ENCODE results near the gene HSPB1. TPM values are rescaled to one million over a fixed set of nuclear protein-coding genes. Genes with fewer than 3 reads are reported as not detected.

HSPB1 gene
- total and polyA plus RNA-seq, 4 donors = 89.6 to 529 (median 356) TPM

DNA sequence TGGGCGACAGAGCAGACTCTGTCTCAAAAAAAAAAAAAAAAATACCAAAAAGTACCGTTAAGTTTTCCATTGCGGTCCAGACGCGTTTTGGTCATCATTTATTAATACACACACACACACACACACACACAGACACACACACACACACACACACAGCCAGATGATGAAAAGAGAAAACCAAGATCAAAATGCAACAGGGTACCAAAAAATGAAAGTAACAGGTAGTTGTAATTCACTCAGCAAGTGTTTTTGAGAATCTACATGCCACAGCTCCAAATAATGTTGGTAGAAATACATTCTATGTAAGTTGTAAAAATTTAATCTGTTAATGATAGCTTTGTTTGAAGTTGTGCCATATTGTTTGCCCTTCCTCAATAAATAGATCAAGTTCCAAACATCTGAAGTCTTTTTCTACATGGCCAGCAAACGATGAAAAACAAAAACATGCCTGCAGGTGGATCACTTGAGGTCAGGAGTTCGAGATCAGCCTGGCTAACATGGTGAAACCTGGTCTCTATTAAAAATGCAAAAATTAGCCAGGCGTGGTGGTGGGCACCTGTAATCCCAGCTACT, 46.9 kb downstream of the HSPB1 start:
- ATAC-seq (ENCODE audit: insufficient read depth, low FRiP score) = no peak
- Histone ChIP-seq H3K36me3 (ENCODE audit: control insufficient read depth in 4 of 4, insufficient read depth in 4 of 4, low read length in 4 of 4) (peaks cover 7 to 23% (median 13%) of the 10 kb centered on the region in 4 donors), H3K9me3 (ENCODE audit: control insufficient read depth in 4 of 4, insufficient read depth in 3 of 4, low read length in 3 of 4) (no peaks in the 10 kb centered on the region), H3K9ac (ENCODE audit: insufficient read depth in 1 of 2, low read length in 2 of 2) (no peak overlapping the region), H3K4me3 (no peak overlapping the region), H3K4me1 (ENCODE audit: control insufficient read depth in 5 of 5, insufficient read depth in 5 of 5, low read length in 5 of 5) (peaks cover 0 to 16% (median 0%) of the 10 kb centered on the region in 5 donors), H3K27me3 (ENCODE audit: control insufficient read depth in 3 of 3, insufficient read depth in 3 of 3, low read length in 2 of 3) (no peaks in the 10 kb centered on the region), H3K27ac (ENCODE audit: low read depth in 1 of 2, low read length in 1 of 2) (no peak overlapping the region)
- no peak for DNase-seq
- WGBS, 2 donors = 92 to 93% methylated on average over 8 of the region's 8 CpGs
- TF ChIP-seq, protein P1, sequence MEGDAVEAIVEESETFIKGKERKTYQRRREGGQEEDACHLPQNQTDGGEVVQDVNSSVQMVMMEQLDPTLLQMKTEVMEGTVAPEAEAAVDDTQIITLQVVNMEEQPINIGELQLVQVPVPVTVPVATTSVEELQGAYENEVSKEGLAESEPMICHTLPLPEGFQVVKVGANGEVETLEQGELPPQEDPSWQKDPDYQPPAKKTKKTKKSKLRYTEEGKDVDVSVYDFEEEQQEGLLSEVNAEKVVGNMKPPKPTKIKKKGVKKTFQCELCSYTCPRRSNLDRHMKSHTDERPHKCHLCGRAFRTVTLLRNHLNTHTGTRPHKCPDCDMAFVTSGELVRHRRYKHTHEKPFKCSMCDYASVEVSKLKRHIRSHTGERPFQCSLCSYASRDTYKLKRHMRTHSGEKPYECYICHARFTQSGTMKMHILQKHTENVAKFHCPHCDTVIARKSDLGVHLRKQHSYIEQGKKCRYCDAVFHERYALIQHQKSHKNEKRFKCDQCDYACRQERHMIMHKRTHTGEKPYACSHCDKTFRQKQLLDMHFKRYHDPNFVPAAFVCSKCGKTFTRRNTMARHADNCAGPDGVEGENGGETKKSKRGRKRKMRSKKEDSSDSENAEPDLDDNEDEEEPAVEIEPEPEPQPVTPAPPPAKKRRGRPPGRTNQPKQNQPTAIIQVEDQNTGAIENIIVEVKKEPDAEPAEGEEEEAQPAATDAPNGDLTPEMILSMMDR (IDR thresholded peaks at IDR 0.05; ENCODE audit: control extremely low read depth, extremely low read depth) = no peak

DNA sequence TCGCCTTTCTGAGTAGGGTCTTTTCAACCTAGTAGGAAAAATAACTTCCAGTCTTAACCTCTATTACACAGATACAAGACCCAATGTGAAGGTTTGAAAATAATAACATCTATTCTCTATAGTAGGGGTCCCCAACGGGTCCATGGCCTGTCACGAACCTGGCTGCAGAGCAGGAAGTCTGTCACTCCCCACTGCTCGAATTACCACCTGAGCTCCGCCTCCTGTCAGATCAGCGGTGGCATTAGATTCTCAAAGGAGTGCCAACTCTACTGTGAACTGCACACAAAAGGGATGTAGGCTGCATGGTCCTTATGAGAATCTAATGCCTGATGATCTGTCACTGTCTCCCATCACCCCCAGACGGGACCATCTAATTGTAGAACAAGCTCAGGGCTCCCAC, 48.9 kb downstream of the HSPB1 start:
- DNase-seq (no peak), ATAC-seq (ENCODE audit: insufficient read depth, low FRiP score) (no peak)
- H3K27ac ChIP-seq (ENCODE audit: low read depth in 1 of 2, low read length in 1 of 2) = no peak overlapping the region
- H3K27me3 ChIP-seq (ENCODE audit: control insufficient read depth in 3 of 3, insufficient read depth in 3 of 3, low read length in 2 of 3) = no peaks in the 10 kb centered on the region
- peaks cover 0 to 27% (median 7%) of the 10 kb centered on the region in 5 donors for H3K4me1 ChIP-seq (ENCODE audit: control insufficient read depth in 5 of 5, insufficient read depth in 5 of 5, low read length in 5 of 5)
- TF ChIP-seq, protein P1 (IDR thresholded peaks at IDR 0.05; ENCODE audit: control extremely low read depth, extremely low read depth) = no peak
- H3K4me3 ChIP-seq = no peak overlapping the region
- no peaks in the 10 kb centered on the region for H3K9me3 ChIP-seq (ENCODE audit: control insufficient read depth in 4 of 4, insufficient read depth in 3 of 4, low read length in 3 of 4)
- peaks cover 1 to 20% (median 9%) of the 10 kb centered on the region in 4 donors for H3K36me3 ChIP-seq (ENCODE audit: control insufficient read depth in 4 of 4, insufficient read depth in 4 of 4, low read length in 4 of 4)
- WGBS, 2 donors = 90% methylated on average over 7 of the region's 7 CpGs
- no peak overlapping the region for H3K9ac ChIP-seq (ENCODE audit: insufficient read depth in 1 of 2, low read length in 2 of 2)

DNA sequence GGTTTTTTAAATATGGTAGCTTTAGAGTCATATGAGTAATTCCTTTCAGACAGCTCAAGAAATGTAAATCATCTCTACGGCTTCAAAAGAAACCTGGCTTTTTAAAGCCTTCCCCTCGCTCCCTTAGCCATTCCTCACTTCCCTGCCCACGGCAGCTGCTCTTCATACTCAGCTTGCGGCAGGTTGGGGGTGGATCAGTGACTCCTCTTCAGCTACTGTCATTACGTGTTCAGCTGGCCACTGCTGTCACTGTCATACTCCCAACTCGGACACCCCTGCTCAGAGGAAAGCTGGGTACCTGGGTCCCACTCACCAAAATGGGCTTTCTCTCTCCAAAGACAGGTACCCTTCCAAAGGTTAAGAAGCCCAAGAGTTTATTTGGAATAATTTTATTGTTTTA, 49.7 kb downstream of the HSPB1 start:
- peaks cover 0 to 12% (median 5%) of the 10 kb centered on the region in 4 donors for H3K36me3 ChIP-seq (ENCODE audit: control insufficient read depth in 4 of 4, insufficient read depth in 4 of 4, low read length in 4 of 4)
- H3K9ac ChIP-seq (ENCODE audit: insufficient read depth in 1 of 2, low read length in 2 of 2) = no peak overlapping the region
- peaks cover 4 to 24% (median 7%) of the 10 kb centered on the region in 5 donors for H3K4me1 ChIP-seq (ENCODE audit: control insufficient read depth in 5 of 5, insufficient read depth in 5 of 5, low read length in 5 of 5)
- ATAC-seq (ENCODE audit: insufficient read depth, low FRiP score) = no peak
- H3K9me3 ChIP-seq (ENCODE audit: control insufficient read depth in 4 of 4, insufficient read depth in 3 of 4, low read length in 3 of 4) = no peaks in the 10 kb centered on the region
- TF ChIP-seq, protein P1 (IDR thresholded peaks at IDR 0.05; ENCODE audit: control extremely low read depth, extremely low read depth) = no peak
- no peaks in the 10 kb centered on the region for H3K27me3 ChIP-seq (ENCODE audit: control insufficient read depth in 3 of 3, insufficient read depth in 3 of 3, low read length in 2 of 3)
- H3K4me3 ChIP-seq = no peak overlapping the region
- DNase-seq = no peak
- H3K27ac ChIP-seq (ENCODE audit: low read depth in 1 of 2, low read length in 1 of 2) = peak overlapping the region in 1 of 2 donors; percentile 15
- 86% methylated on average over 6 of the region's 6 CpGs for WGBS, 2 donors

DNA sequence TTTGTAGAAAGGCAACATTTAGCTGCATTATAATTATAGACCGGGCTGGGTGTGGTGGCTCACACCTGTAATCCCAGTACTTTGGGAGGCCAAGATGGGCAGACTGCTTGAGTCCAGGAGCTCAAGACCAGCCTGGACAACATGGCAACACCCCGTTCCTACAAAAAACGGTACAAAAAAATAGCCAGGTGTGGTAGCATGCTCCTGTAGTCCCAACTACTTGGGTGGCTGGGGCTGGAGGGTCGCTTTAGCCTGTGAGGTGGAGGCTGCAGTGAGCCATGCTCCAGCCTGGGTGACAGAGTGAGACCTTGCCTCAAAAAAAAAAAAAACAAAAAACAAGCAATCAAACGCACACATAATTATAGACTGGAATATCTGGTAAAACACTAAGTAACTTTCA, 51.3 kb downstream of the HSPB1 start:
- ATAC-seq (ENCODE audit: insufficient read depth, low FRiP score) (no peak), DNase-seq (no peak)
- 92 to 97% methylated on average over 5 of the region's 5 CpGs for WGBS, 2 donors
- no peak overlapping the region for H3K27ac ChIP-seq (ENCODE audit: low read depth in 1 of 2, low read length in 1 of 2)
- H3K9me3 ChIP-seq (ENCODE audit: control insufficient read depth in 4 of 4, insufficient read depth in 3 of 4, low read length in 3 of 4) = no peaks in the 10 kb centered on the region
- peaks cover 0 to 8% (median 5%) of the 10 kb centered on the region in 4 donors for H3K36me3 ChIP-seq (ENCODE audit: control insufficient read depth in 4 of 4, insufficient read depth in 4 of 4, low read length in 4 of 4)
- H3K4me1 ChIP-seq (ENCODE audit: control insufficient read depth in 5 of 5, insufficient read depth in 5 of 5, low read length in 5 of 5) = peaks cover 4 to 24% (median 7%) of the 10 kb centered on the region in 5 donors
- no peak overlapping the region for H3K4me3 ChIP-seq
- TF ChIP-seq, protein P1 (IDR thresholded peaks at IDR 0.05; ENCODE audit: control extremely low read depth, extremely low read depth) = no peak
- H3K9ac ChIP-seq (ENCODE audit: insufficient read depth in 1 of 2, low read length in 2 of 2) = no peak overlapping the region
- no peaks in the 10 kb centered on the region for H3K27me3 ChIP-seq (ENCODE audit: control insufficient read depth in 3 of 3, insufficient read depth in 3 of 3, low read length in 2 of 3)
